MV-4-11 (cell line): ENCODE results near the gene CUX1.

Source experiments
- DNase-seq: peaks from one replicate; lab custom pipeline; 2025; lab: John Stamatoyannopoulos, UW

Gene CUX1

GRCh38 chr7:102097601-102098161 lies 280.3 kb downstream of the CUX1 start:
- no peak for DNase-seq

DNA sequence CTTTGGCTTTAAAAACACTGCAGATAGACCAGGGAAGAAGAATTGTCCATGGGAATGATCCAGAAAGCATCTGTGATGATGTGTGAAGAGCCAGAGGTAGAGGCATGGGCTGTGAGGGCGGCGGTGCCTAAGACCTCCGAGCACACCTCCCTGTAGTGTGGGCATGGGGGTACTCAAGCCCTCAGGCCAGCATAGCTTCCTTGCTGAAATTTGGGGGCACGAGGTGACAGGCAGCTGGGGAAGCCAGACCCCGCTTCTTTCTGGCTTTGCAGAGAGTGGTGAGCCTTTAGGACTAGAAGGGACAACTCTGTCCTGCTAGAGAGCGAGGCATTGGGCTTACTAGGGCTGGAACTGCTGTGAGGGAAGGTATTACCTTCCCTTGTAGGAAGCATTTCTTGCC lies 281.6 kb downstream of the CUX1 start:
- DNase-seq = no peak

- DNase-seq = no peak
Measured at GRCh38 chr7:102099474-102099873, 282.0 kb downstream of the CUX1 start.

- no peak for DNase-seq
Measured at GRCh38 chr7:102101111-102101551, 283.7 kb downstream of the CUX1 start.

- DNase-seq = no peak
Measured at GRCh38 chr7:102101926-102102325, 284.5 kb downstream of the CUX1 start.

DNA sequence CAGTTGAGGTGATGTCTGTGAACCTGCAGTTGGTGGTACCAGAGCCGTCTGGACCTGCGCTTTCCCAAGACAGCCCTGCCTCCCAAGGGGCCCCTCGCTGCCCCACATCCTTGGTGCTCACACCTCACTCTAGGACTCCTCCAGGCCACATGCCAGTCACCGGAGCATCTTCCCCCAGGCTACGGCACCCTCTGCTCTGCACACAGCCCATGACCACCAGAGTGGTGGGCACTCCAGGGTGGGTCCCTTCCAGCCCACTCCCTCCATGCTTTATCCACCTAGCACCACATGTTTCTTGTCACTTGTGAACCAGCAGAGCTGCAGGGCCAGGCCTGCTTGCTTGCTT lies 285.6 kb downstream of the CUX1 start:
- DNase-seq = no peak

GRCh38 chr7:102104245-102104644 lies 286.8 kb downstream of the CUX1 start:
- DNase-seq = no peak

- DNase-seq = no peak
Measured at GRCh38 chr7:102106625-102107024, 289.2 kb downstream of the CUX1 start.

GRCh38 chr7:102107474-102108104 lies 290.2 kb downstream of the CUX1 start:
- DNase-seq = no peak

DNA sequence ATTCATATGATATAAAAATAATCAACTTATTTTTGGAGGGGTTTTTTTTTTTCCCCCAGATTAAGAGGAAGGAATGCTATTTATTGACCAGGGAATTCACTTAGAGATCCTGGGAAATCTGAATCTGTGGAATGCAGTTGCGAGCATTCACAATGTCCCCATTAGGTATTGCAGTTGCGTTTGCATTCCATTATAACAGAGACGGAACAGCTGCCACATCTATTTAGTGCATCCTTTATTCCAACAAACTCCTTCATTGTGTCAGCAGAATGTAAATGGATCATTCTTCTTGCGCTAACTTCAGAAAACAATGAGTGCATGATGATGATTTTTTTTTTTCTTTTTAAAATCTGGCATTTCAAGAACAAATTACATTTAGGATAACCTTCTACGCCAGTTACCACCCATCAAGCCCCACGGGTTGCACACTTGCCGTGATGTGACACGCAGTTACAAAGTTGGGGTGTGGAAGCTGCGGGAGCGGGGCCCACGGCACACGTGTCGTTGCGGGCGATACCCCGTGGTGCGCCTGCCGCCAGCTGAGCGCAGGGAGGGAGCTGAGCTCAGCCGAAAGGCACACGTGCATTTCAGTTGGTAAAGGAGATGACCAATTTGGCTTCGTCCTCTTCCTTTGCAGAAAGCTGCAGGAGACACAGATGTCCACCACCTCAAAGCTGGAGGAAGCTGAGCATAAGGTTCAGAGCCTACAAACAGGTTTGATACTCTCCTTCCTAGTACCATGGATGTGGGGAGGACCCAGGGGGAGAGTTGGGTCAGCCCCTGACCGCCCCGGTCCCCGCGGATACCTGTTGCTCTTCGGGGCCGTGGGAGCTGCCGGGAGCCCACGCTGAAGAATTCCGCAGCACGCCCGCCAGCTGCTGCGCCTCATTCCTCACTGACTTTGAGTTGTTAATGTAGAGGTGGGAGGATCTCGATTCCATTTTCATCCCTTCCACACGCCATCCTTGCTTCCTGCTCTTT lies 293.9 kb downstream of the CUX1 start:
- DNase-seq = no peak

DNA sequence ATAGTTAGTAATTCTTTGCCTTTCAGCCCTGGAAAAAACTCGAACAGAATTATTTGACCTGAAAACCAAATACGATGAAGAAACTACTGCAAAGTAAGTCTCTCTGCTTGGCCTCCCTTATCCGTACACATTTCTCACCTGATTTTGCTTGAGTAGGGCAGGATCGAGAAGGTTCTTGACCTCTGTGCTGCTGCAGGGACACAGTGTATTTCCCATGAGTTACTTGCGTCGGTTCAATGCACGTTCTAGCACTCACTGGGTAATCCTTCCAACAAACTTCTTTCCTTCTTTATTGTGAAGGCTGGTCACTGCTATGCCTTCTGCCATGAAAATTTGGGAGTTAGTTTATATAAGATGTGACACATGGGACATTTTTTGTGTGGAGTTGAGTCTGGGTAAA lies 297.8 kb downstream of the CUX1 start:
- no peak for DNase-seq

DNA sequence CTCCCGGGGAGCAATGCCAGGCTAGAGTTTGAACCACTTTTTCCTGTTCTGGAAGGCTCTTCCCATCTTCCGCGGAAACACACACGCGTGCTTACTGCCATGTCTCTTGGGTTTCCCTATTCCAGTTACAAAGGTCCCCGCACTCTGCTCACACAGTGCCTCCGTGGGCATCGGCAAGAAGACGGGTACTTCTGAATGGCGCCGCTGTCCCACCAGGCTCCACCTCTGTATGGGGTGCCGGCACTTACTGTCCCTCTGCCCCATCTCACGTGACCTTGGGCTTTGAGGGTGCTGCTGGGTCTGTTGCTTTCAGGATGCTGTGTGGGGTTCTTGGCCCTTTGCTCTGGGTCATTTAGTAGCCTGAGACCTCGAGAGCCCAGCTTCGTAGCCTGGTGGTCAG lies 298.5 kb downstream of the CUX1 start:
- no peak for DNase-seq

DNA sequence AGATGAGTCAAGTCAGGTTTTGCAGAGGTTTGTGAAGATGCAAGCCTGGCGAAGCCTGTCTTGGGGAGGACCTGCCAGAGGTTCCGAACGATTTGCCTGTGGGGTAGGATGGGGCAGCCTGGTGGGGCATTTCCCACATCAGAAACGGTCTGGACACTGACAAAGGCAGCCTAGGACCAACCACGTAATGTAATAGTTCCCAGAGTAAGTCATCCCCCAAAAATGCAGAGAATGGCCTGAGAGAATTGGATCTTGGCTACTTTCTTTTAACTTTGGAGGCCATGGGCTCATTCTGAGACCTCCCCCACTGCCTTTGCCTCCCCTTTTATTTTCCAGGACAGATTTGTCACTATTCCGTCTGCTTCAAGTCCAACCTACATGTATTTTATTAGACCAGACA lies 300.3 kb downstream of the CUX1 start:
- DNase-seq = no peak

DNA sequence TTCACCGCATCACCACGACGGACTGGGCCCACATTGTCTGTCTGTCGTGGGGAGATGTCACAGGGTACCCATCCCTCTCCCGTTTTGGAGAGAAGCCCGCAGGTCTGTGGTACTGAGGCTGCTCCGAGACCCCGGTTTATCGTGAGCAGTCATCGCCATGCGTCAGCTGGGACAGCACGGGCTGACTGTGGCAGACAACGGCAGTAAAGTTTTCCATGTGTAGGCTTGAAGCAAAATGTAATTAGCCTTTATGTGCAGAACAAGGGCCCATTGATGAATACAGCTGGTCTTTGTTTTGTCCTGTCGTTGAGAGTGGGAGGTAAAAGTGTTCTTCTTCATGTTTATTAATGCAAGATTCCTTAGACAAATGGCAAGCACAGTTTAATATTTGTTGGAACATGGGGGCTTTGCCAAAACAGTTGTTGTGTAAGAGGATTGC lies 301.8 kb downstream of the CUX1 start:
- no peak for DNase-seq

DNA sequence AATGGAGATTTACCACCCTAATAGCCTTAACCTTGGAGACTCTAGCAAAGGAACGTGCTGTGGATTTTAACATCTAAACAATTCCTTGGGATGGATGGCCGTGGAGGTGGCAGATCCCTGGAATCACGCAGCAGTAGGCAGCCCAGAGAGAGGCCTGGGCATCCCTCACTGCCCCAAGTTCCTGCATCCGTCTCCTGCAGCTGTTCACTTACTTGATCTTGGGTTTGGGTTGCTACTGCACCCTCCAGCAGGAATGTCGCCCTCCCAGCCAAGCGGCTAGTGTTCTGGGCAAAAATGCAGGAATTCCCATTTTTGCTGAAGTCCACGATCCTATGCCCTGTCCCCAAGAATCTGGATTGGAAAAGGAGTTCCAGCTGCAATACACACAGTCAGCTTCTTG lies 302.5 kb downstream of the CUX1 start:
- DNase-seq = no peak

GRCh38 chr7:102120666-102121195 lies 303.3 kb downstream of the CUX1 start:
- DNase-seq = no peak

DNA sequence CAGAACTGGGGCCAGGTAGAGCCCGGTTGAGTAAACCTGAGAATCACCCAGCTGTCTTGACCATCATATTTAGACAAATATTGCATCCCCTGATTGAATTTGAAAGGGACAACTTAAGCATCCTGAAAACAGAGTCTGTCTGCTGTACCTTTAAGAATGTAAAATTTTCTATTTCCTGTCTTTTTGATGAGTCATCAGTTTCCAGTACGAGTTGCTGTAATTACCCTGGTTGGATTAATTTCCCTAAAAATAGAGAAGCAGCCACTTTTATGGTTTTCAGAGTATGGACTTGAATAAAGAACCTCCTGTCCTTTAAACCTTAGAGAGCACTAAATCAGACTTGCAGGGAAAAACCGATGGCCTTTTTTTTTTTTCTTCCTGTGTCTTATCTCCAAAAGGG lies 304.6 kb downstream of the CUX1 start:
- peak; percentile 85 for DNase-seq

DNA sequence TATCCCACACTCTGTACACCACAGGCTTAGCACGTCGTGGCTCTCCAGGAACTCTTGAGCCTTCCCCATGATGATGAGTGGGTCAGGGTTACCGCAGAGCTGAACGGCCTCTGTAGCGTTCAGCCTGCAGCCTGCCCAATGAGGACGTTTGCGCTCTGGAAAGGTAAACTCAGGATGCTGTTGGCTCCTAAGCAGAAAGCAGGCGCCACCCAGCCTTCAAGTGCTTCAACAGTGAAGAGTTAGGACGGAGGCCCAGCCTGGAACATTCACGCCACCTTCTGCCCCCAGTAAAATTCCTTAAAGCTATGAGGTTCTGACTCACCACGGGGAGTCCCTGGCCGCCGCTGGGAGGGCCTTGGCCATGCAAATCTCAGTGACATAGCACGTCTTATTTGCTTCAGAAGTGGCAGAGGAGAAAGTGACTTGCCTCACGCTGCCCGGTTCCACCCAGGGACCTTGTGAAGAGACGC lies 307.7 kb downstream of the CUX1 start:
- no peak for DNase-seq

- DNase-seq = no peak
Measured at GRCh38 chr7:102128303-102128702, 310.9 kb downstream of the CUX1 start.

- no peak for DNase-seq
Measured at GRCh38 chr7:102129636-102130370, 312.4 kb downstream of the CUX1 start.

DNA sequence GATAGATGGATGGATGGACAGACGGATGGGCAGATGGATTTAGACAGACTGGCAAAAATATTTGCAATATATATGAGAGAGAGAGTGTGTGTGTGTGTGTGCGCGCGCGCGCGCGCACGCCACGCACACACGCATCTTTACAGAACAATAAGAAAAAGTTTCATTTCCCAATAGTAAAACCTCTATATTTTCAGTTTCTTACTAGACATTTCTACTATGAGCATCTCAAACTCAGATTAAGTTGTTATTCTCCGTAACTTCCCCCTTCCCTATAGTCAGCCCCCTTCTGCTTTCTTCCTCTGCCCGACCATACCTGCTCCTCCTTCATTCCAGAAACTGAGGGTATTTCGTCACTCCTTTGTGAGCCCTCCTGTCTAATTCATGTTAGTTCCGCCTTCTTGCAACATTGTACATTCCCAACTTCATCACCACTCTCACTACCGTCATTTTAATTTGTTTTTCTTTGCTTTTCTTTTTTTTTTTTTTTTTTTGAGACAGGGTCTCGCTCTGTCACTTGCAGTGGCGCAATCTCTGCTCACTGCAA lies 314.9 kb downstream of the CUX1 start:
- DNase-seq = peak; percentile 90

DNA sequence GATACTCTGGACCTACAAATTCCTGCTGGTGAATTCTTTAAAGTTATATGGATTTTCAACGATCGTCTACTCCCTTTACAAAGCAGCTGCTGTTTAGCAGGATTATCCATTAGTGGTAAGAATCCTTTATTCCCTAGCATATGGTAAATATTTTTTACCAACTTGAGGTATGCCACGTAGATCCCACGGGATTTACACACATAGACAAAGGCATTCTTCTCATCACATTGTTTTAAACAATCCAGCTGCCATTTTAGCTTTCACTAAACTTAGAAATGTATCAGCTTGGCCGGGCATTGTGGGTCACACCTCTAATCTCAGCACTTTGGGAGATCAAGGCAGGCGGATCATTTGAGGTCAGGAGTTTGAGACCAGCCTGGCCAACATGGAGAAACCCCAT lies 321.2 kb downstream of the CUX1 start:
- DNase-seq = no peak
